PC-9 (cell line): Measurements from ENCODE around the gene LHFPL2. TPM values are rescaled to one million over a fixed set of nuclear protein-coding genes. Genes with fewer than 3 reads are reported as not detected.

Source experiments
- BruUV-seq: library from RNA; stranded (reverse); fragments of 400-500 nt; replicated peaks from 2 replicates; lab custom pipeline; 2021; lab: Mats Ljungman, UMichigan
- CTCF ChIA-PET: fragments of 300-600 bp; sonication (Branson Sonifier 250); formaldehyde crosslinking; loops from one replicate; lab custom pipeline; 2022; ENCODE audit warnings: antibody characterized with exemption; lab: Charles Lee
- POLR2A ChIA-PET: fragments of 300-600 bp; sonication (Branson Sonifier 250); formaldehyde crosslinking; loops from one replicate; lab custom pipeline; 2022; ENCODE audit warnings: antibody characterized with exemption; ENCODE audit not compliant: unreplicated experiment; lab: Charles Lee
- DNase-seq, 2 experiments: peaks; one replicate each; pipeline versions ENCODE4 v3.0.0 to v3.0.0-alpha.2; 2015 to 2022; ENCODE audit warnings: mixed read lengths in 1 of 2
- H2AFZ ChIP-seq: fragments of 200-600 bp; sonication (generic); 2 replicates; pipeline ENCODE4 v1.8.1; 2017; ENCODE audit warnings: antibody characterized with exemption
- H3F3A ChIP-seq: fragments of 200-600 bp; sonication (generic); 2 replicates; pipeline ENCODE4 v1.8.1; 2017; ENCODE audit warnings: antibody characterized with exemption, mild to moderate bottlenecking, low read depth; ENCODE audit not compliant: insufficient read depth
- H3K27ac ChIP-seq: fragments of 200-600 bp; sonication (generic); 2 replicates; pipeline ENCODE4 v1.6.1; 2016; ENCODE audit warnings: mixed run types
- H3K27me3 ChIP-seq: fragments of 200-600 bp; sonication (generic); 2 replicates; pipeline ENCODE4 v1.6.1; 2016; ENCODE audit warnings: low read depth, mixed run types; ENCODE audit not compliant: insufficient read depth
- H3K36me3 ChIP-seq: fragments of 200-600 bp; sonication (generic); 2 replicates; pipeline ENCODE4 v1.6.1; 2016; ENCODE audit warnings: low read depth, mixed run types
- H3K4me1 ChIP-seq: fragments of 200-600 bp; sonication (generic); replicated peaks from 2 replicates; pipeline ENCODE4 v1.6.1; 2016; ENCODE audit warnings: mixed run types; ENCODE audit not compliant: insufficient read depth
- H3K4me2 ChIP-seq: fragments of 200-600 bp; sonication (generic); 2 replicates; pipeline ENCODE4 v1.6.1; 2017; ENCODE audit warnings: mixed run types
- H3K4me3 ChIP-seq: fragments of 200-600 bp; sonication (generic); 2 replicates; pipeline ENCODE4 v1.6.1; 2016; ENCODE audit warnings: mixed run types
- H3K79me2 ChIP-seq: fragments of 200-600 bp; sonication (generic); 2 replicates; pipeline ENCODE4 v1.6.1; 2017; ENCODE audit warnings: low read depth, mixed run types
- H3K9me2 ChIP-seq: fragments of 200-600 bp; sonication (generic); 2 replicates; pipeline ENCODE4 v1.8.1; 2017; ENCODE audit warnings: mild to moderate bottlenecking; ENCODE audit not compliant: insufficient read depth
- H3K9me3 ChIP-seq: fragments of 200-600 bp; sonication (generic); 2 replicates; pipeline ENCODE4 v1.8.1; 2016; ENCODE audit warnings: low read depth; ENCODE audit not compliant: insufficient read depth
- H4K20me1 ChIP-seq: fragments of 200-600 bp; sonication (generic); 2 replicates; pipeline ENCODE4 v1.8.1; 2017; ENCODE audit not compliant: insufficient read depth
- EZH2 ChIP-seq: fragments of 200-600 bp; sonication (generic); IDR thresholded peaks from 2 replicates; pipeline ENCODE4 v1.8.0; 2017; ENCODE audit warnings: antibody characterized with exemption, low read depth
- intact Hi-C: fragments of 100-400 bp; cut with micrococcal nuclease; formaldehyde crosslinking; loops from one replicate; pipeline ENCODE4 v1.10.0; 2022; ENCODE audit not compliant: unreplicated experiment
- total RNA-seq: library from RNA; stranded (reverse); gene quantifications from 2 replicates; pipeline ENCODE4 v1.2.3, GENCODE V29; 2021
- TF ChIP-seq, protein P1 (sequence below): fragments of 200-600 bp; sonication (generic); conservative IDR thresholded peaks from 2 replicates; pipeline ENCODE4 v1.6.1; 2017; ENCODE audit warnings: mixed run types, antibody characterized with exemption, mild to moderate bottlenecking, moderate library complexity

The LHFPL2 gene
- total RNA-seq, 1 experiment from 2014 or later: 10.1 TPM

DNA sequence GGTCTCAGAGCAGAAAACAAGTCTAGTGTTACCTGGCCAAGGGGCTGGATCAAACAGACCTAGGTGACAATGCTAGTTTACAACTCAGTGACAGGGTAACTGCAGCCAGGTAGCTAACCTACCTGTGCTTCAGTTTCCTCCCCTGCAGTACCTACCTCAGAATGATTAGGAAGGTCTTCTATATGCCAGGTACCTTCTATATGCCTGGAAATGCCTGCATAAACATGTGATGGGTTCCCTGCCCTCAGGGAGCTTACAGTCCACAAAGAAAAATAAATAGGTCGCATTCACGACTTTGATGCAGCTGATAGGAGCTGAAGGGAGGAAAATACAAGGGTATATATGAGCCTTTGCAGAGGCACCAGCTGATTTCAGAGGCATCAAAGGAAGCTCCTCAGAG lies 16.1 kb downstream of the LHFPL2 start:
- POLR2A ChIA-PET: interaction anchor here (0.6 kb wide), 2 partner anchors 21 to 1274 kb away, joined by 3 read pairs; no protein-coding TSS in a partner anchor
- H3K9me2 ChIP-seq: no peaks in the 10 kb centered on the region
- peak overlapping the region; percentile 18 for H3K27ac ChIP-seq
- H3K36me3 ChIP-seq: peaks cover 27% of the 10 kb centered on the region
- H3K4me1 ChIP-seq: peaks cover 39% of the 10 kb centered on the region
- no peaks in the 10 kb centered on the region for H4K20me1 ChIP-seq
- no peak overlapping the region for H2AFZ ChIP-seq
- no peak overlapping the region for H3K4me3 ChIP-seq
- DNase-seq: no peak
- intact Hi-C loops: no loop called here
- H3F3A ChIP-seq: peaks cover 11% of the 10 kb centered on the region
- TF ChIP-seq, protein P1, sequence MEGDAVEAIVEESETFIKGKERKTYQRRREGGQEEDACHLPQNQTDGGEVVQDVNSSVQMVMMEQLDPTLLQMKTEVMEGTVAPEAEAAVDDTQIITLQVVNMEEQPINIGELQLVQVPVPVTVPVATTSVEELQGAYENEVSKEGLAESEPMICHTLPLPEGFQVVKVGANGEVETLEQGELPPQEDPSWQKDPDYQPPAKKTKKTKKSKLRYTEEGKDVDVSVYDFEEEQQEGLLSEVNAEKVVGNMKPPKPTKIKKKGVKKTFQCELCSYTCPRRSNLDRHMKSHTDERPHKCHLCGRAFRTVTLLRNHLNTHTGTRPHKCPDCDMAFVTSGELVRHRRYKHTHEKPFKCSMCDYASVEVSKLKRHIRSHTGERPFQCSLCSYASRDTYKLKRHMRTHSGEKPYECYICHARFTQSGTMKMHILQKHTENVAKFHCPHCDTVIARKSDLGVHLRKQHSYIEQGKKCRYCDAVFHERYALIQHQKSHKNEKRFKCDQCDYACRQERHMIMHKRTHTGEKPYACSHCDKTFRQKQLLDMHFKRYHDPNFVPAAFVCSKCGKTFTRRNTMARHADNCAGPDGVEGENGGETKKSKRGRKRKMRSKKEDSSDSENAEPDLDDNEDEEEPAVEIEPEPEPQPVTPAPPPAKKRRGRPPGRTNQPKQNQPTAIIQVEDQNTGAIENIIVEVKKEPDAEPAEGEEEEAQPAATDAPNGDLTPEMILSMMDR: no peak
- no peak for TF ChIP-seq EZH2
- CTCF ChIA-PET: no interaction called here
- H3K79me2 ChIP-seq: peaks cover 36% of the 10 kb centered on the region
- 0 out of 2 replicates have a peak overlapping the region, but pooled peaks have one; percentile 30 for H3K4me2 ChIP-seq
- no peaks in the 10 kb centered on the region for H3K9me3 ChIP-seq
- no peaks in the 10 kb centered on the region for H3K27me3 ChIP-seq
- BruUV-seq: no TSS peak

DNA sequence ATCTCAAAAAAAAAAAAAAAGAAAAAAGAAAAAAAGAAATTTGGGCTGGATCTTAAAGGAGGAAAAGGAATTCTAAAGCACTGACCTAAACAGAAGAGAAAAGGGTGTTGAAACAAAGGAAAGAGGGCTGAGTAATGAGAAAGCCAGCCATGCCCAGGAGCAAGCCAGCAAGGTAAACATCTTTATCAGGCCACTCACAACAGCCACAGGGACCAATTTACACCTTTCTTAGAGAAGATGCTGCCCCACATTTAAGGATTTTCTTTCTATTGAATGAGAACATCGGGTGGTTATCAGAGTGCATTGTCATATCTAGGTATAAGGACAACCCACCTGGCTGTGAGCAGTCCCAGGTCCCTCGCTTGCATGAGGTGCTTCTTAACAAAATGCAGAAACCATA lies 16.6 kb downstream of the LHFPL2 start:
- intact Hi-C loops: no loop called here
- H3K36me3 ChIP-seq: peaks cover 27% of the 10 kb centered on the region
- no peaks in the 10 kb centered on the region for H4K20me1 ChIP-seq
- H2AFZ ChIP-seq: no peak overlapping the region
- peaks cover 39% of the 10 kb centered on the region for H3K4me1 ChIP-seq
- no peak overlapping the region for H3K4me3 ChIP-seq
- CTCF ChIA-PET: interaction anchor here (0.7 kb wide), 1 partner anchor 75 kb away, joined by 8 read pairs; no protein-coding TSS in a partner anchor
- H3K27me3 ChIP-seq: no peaks in the 10 kb centered on the region
- no peaks in the 10 kb centered on the region for H3K9me2 ChIP-seq
- POLR2A ChIA-PET: no interaction called here
- peaks cover 30% of the 10 kb centered on the region for H3K79me2 ChIP-seq
- H3F3A ChIP-seq: peaks cover 11% of the 10 kb centered on the region
- no peaks in the 10 kb centered on the region for H3K9me3 ChIP-seq
- BruUV-seq: no TSS peak
- TF ChIP-seq, protein P1: no peak
- TF ChIP-seq EZH2: no peak
- peak; percentile 10 to 72 for DNase-seq
- H3K4me2 ChIP-seq: peak overlapping the region; percentile 30; the same call in 1 of the 2 replicates
- peak overlapping the region; percentile 18 for H3K27ac ChIP-seq

DNA sequence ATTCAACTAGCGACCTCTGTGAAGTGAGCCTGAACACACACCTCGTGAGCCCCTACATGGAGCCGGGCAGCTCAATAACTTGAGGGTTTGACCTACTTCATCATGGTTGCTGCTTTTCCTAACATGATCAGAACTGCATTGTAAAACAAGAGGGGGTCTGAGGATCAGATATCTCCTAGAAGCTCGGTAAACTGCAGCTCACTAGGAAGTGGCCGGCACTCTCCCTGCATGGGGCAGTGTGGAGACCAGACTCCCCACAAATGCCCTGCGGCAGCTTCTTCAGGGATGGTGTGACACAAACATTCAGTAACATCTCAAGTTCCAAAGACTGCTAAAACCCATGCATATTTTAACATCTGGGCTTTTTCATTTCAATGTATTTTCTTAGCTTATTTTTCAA lies 18.5 kb downstream of the LHFPL2 start:
- peaks cover 27% of the 10 kb centered on the region for H3K36me3 ChIP-seq
- H3K4me2 ChIP-seq: no peak overlapping the region
- H3K9me2 ChIP-seq: no peaks in the 10 kb centered on the region
- no peaks in the 10 kb centered on the region for H3K9me3 ChIP-seq
- peaks cover 11% of the 10 kb centered on the region for H3F3A ChIP-seq
- H3K4me3 ChIP-seq: no peak overlapping the region
- H3K27me3 ChIP-seq: no peaks in the 10 kb centered on the region
- H3K79me2 ChIP-seq: peaks cover 15% of the 10 kb centered on the region
- TF ChIP-seq, protein P1: no peak
- no peak for TF ChIP-seq EZH2
- no peak overlapping the region for H3K27ac ChIP-seq
- ChIA-PET POLR2A (no interaction called here), CTCF (no interaction called here)
- no peak overlapping the region for H2AFZ ChIP-seq
- DNase-seq: no peak
- peaks cover 39% of the 10 kb centered on the region for H3K4me1 ChIP-seq
- no TSS peak for BruUV-seq
- no peaks in the 10 kb centered on the region for H4K20me1 ChIP-seq
- intact Hi-C loops: no loop called here
